ENCODE data around the gene ZBTB9.

Gene ZBTB9

GRCh38 chr6:33418690-33419291, 35.6 kb upstream of the ZBTB9 start:
- Histone ChIP-seq H3K4me3 (replicated peaks; ENCODE audit: low read depth, low read length) (peak overlapping the region; percentile 81), H3K27me3 (replicated peaks; ENCODE audit: control insufficient read depth, insufficient read depth, low read length) (no peaks in the 10 kb centered on the region), H3K36me3 (ENCODE audit: control insufficient read depth, insufficient read depth, low read length) (peaks cover 6% of the 10 kb centered on the region)
- no peak for DNase-seq (ENCODE audit: extremely low read depth, insufficient read length)
- TF ChIP-seq, protein P1, sequence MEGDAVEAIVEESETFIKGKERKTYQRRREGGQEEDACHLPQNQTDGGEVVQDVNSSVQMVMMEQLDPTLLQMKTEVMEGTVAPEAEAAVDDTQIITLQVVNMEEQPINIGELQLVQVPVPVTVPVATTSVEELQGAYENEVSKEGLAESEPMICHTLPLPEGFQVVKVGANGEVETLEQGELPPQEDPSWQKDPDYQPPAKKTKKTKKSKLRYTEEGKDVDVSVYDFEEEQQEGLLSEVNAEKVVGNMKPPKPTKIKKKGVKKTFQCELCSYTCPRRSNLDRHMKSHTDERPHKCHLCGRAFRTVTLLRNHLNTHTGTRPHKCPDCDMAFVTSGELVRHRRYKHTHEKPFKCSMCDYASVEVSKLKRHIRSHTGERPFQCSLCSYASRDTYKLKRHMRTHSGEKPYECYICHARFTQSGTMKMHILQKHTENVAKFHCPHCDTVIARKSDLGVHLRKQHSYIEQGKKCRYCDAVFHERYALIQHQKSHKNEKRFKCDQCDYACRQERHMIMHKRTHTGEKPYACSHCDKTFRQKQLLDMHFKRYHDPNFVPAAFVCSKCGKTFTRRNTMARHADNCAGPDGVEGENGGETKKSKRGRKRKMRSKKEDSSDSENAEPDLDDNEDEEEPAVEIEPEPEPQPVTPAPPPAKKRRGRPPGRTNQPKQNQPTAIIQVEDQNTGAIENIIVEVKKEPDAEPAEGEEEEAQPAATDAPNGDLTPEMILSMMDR (IDR thresholded peaks at IDR 0.05; ENCODE audit: insufficient read depth, low read length, poor library complexity, severe bottlenecking): no peak

DNA sequence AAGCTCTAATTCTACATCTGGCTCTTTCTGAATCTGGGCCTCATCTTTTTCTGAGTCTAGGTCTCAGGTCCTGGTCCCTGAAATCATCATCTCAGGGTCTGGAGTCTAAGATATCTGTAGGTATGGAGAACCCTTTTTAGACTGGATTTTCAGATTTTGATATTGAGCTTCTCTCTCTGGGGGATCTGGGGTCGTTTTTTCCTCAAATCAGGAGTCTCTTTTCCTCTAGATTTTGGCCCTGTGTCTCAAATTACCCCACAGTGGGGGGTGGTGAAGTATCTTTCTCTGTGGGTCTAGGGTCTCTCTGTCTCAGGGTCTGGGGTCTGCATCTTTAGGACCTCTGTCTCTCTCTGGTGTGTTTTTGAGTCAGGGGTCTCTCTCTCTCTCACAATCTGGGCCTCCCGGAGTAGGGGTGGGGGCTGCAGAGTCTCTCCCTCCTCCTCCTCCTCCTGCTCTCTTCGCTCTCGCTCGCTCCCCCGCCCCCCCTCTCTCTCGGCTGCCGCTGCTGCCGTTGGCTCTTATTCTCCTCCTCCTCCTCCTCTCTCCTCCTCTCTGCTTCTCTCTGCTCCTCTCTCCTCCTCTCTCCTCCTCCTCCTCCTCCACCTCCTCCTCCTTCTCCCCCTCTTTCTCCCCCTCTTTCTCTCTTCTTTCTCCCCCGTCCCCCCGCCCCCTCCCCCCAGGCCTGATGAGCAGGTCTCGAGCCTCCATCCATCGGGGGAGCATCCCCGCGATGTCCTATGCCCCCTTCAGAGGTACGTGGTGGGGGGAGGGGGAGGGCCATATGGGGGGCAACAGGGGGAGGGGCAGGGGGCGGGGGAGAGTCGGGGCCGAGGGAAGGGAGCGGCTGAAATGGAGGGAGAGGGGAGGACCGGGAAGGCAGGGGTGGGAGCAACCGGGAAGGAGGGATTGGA, 34.5 kb upstream of the ZBTB9 start, which contains the start of gene SYNGAP1:
TSS of gene SYNGAP1 (plus strand) at position 486 of the 911 bp plus-strand sequence. CDS start at position 686, 200 bp downstream.
- no peak for DNase-seq (ENCODE audit: extremely low read depth, insufficient read length)
- TF ChIP-seq, protein P1 (IDR thresholded peaks at IDR 0.05; ENCODE audit: insufficient read depth, low read length, poor library complexity, severe bottlenecking): no peak
- Histone ChIP-seq H3K27me3 (replicated peaks; ENCODE audit: control insufficient read depth, insufficient read depth, low read length) (no peaks in the 10 kb centered on the region), H3K36me3 (ENCODE audit: control insufficient read depth, insufficient read depth, low read length) (peaks cover 3% of the 10 kb centered on the region), H3K4me3 (replicated peaks; ENCODE audit: low read depth, low read length) (no peak within 1 kb of the TSS)

DNA sequence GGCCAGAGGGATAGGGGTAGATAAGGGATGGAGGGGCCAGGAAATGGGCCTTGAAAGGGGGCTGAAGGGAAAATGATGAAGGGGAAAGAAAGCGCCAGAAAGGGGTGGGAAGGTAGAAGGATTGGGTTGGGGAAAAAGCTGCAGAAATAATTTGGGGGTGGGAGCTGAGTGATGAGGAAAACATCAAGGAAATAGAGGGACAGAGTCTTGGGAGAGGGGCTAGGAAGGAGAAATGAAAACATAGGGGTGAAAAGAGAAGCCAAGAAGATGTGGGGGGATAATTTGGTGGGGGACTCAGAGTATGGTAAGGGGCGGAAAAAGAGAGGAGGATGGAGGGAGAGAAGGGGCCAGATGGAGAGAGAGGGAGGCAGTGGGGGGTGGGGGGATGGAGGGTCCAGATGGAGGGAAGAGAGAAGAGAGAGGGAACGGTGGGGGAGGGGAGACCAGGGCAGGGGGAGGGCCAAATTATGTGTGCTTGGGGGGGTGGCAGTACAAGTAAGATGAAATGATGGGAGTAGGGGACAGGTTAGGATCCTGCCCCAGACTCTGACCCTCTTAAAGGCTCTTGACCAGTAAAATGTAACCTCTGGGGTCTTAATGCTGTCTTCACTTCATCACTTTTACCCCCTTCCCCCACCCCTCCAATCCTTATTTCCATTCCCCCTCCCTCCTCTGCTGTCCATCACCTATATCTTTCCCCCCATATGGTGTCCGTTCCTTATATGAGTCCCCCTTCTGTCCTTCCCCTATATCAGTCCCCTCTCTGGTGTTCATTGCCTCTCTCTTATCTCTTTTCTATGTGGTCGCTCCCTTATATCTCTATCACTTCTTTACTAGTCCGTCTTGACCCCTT, 33.7 kb upstream of the ZBTB9 start:
- H3K4me3 ChIP-seq (replicated peaks; ENCODE audit: low read depth, low read length): no peak overlapping the region
- no peaks in the 10 kb centered on the region for H3K36me3 ChIP-seq (ENCODE audit: control insufficient read depth, insufficient read depth, low read length)
- DNase-seq (ENCODE audit: extremely low read depth, insufficient read length): no peak
- TF ChIP-seq, protein P1 (IDR thresholded peaks at IDR 0.05; ENCODE audit: insufficient read depth, low read length, poor library complexity, severe bottlenecking): no peak
- H3K27me3 ChIP-seq (replicated peaks; ENCODE audit: control insufficient read depth, insufficient read depth, low read length): no peaks in the 10 kb centered on the region

DNA sequence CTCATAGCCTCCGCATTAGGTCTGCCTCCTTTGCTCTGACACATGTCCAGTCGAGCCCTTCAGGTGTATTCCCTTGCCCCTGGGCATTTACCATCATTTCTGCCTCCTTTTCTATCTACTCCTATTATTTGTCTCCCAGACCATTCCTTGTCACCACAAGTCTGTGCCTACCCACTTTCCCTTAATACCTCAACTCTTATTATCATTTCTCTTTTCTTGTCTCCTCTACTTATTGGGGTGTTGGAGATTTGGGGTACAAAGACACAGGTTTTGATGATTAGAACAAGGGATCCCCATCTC, 33.1 kb upstream of the ZBTB9 start:
- Histone ChIP-seq H3K27me3 (replicated peaks; ENCODE audit: control insufficient read depth, insufficient read depth, low read length) (no peaks in the 10 kb centered on the region), H3K4me3 (replicated peaks; ENCODE audit: low read depth, low read length) (no peak overlapping the region), H3K36me3 (ENCODE audit: control insufficient read depth, insufficient read depth, low read length) (no peaks in the 10 kb centered on the region)
- DNase-seq (ENCODE audit: extremely low read depth, insufficient read length): no peak
- TF ChIP-seq, protein P1 (IDR thresholded peaks at IDR 0.05; ENCODE audit: insufficient read depth, low read length, poor library complexity, severe bottlenecking): no peak

DNA sequence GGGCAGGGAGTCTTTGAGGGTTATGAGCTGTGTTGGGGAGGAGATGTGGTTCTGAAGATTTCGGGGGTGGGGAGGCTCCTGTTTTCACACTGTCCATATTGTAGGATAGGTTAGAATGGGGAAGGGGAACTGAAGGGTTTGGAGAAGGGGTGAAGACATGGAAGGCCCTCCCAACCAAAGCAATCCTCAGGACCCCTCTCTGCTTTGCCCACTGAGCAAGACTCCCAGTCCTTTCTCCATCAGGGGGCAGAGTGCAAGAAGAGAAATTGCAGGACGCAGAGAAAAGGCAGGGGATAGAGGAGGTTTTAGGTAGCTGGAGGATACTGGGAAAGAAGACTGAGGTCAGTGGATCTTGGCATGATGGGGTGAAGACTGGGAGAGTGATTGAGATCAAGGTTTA, 30.6 kb upstream of the ZBTB9 start:
- H3K27me3 ChIP-seq (replicated peaks; ENCODE audit: control insufficient read depth, insufficient read depth, low read length): no peaks in the 10 kb centered on the region
- DNase-seq (ENCODE audit: extremely low read depth, insufficient read length): no peak
- H3K4me3 ChIP-seq (replicated peaks; ENCODE audit: low read depth, low read length): no peak overlapping the region
- no peaks in the 10 kb centered on the region for H3K36me3 ChIP-seq (ENCODE audit: control insufficient read depth, insufficient read depth, low read length)
- TF ChIP-seq, protein P1 (IDR thresholded peaks at IDR 0.05; ENCODE audit: insufficient read depth, low read length, poor library complexity, severe bottlenecking): no peak
